Measurements from ENCODE around the gene PLCG1. TPM values are rescaled to one million over a fixed set of nuclear protein-coding genes. Genes with fewer than 3 reads are reported as not detected.

Gene PLCG1
- total RNA-seq, 1 donor from 2014 or later, result 45.0 TPM

GRCh38 chr20:41183831-41184230 lies 46.5 kb downstream of the PLCG1 start:
- ATAC-seq (ENCODE audit: poor library complexity) (no peak), DNase-seq (no peak)
- intact Hi-C loops (cut with DNase I), result no loop called here

- DNase-seq, result peak; percentile 40
- peak; percentile 75 for ATAC-seq (ENCODE audit: poor library complexity)
These were observed 47.8 kb downstream of the PLCG1 start for GRCh38 chr20:41185013-41185757.

GRCh38 chr20:41187668-41188067 lies 50.3 kb downstream of the PLCG1 start:
- intact Hi-C loops (cut with DNase I), result no loop called here
- DNase-seq (no peak), ATAC-seq (ENCODE audit: poor library complexity) (no peak)

More at GRCh38 chr20:41185013-41185757, 47.8 kb downstream of the PLCG1 start:
- intact Hi-C loops (cut with DNase I), result no loop called here

GRCh38 chr20:41191562-41192500 lies 54.5 kb downstream of the PLCG1 start:
- intact Hi-C loops (cut with DNase I), result no loop called here
- ATAC-seq (ENCODE audit: poor library complexity) (peak; percentile 27), DNase-seq (peak; percentile 22)

- no peak for DNase-seq
- no peak for ATAC-seq (ENCODE audit: poor library complexity)
- intact Hi-C loops (cut with DNase I), result no loop called here
These were observed 55.2 kb downstream of the PLCG1 start for GRCh38 chr20:41192575-41192974.

- intact Hi-C loops (cut with DNase I), result no loop called here
- DNase-seq, result no peak
- no peak for ATAC-seq (ENCODE audit: poor library complexity)
These were observed 59.4 kb downstream of the PLCG1 start for GRCh38 chr20:41196653-41197225.

- ATAC-seq (ENCODE audit: poor library complexity) (no peak), DNase-seq (no peak)
- intact Hi-C loops (cut with DNase I), result no loop called here
These were observed 61.1 kb downstream of the PLCG1 start for GRCh38 chr20:41198443-41198842.

- DNase-seq (no peak), ATAC-seq (ENCODE audit: poor library complexity) (no peak)
- intact Hi-C loops (cut with DNase I), result no loop called here
These were observed 63.3 kb downstream of the PLCG1 start for GRCh38 chr20:41200446-41201202.

GRCh38 chr20:41201760-41202159 lies 64.4 kb downstream of the PLCG1 start:
- intact Hi-C loops (cut with DNase I), result no loop called here
- DNase-seq (no peak), ATAC-seq (ENCODE audit: poor library complexity) (no peak)

- ATAC-seq (ENCODE audit: poor library complexity), result no peak
These were observed 65.1 kb downstream of the PLCG1 start for GRCh38 chr20:41202426-41202825.

GRCh38 chr20:41203660-41204059 lies 66.3 kb downstream of the PLCG1 start:
- ATAC-seq (ENCODE audit: poor library complexity) (no peak), DNase-seq (no peak)
- intact Hi-C loops (cut with DNase I), result no loop called here

More at GRCh38 chr20:41202426-41202825, 65.1 kb downstream of the PLCG1 start:
- no peak for DNase-seq
- intact Hi-C loops (cut with DNase I), result no loop called here

GRCh38 chr20:41204304-41205265 lies 67.2 kb downstream of the PLCG1 start:
- intact Hi-C loops (cut with DNase I), result no loop called here
- no peak for DNase-seq
- peak; percentile 15 for ATAC-seq (ENCODE audit: poor library complexity)

- intact Hi-C loops (cut with DNase I), result no loop called here
- ATAC-seq (ENCODE audit: poor library complexity) (peak; percentile 31), DNase-seq (no peak)
These were observed 68.0 kb downstream of the PLCG1 start for GRCh38 chr20:41205313-41205712.

GRCh38 chr20:41213150-41213820 lies 75.9 kb downstream of the PLCG1 start:
- intact Hi-C loops (cut with DNase I), result no loop called here
- ATAC-seq (ENCODE audit: poor library complexity) (peak; percentile 92), DNase-seq (peak; percentile 57)

- DNase-seq (no peak), ATAC-seq (ENCODE audit: poor library complexity) (no peak)
- intact Hi-C loops (cut with DNase I), result no loop called here
These were observed 76.9 kb downstream of the PLCG1 start for GRCh38 chr20:41214202-41214601.

GRCh38 chr20:41214666-41215065 lies 77.3 kb downstream of the PLCG1 start:
- intact Hi-C loops (cut with DNase I), result no loop called here
- DNase-seq, result no peak
- no peak for ATAC-seq (ENCODE audit: poor library complexity)

- ATAC-seq (ENCODE audit: poor library complexity), result no peak
- intact Hi-C loops (cut with DNase I), result no loop called here
- DNase-seq, result no peak
These were observed 80.1 kb downstream of the PLCG1 start for GRCh38 chr20:41217422-41217821.

Data from Right ventricle myocardium superior (tissue), 1 donor.